Upper lobe of left lung (tissue), 6 donors: ENCODE data around the gene TENT5C. TPM values are rescaled to one million over a fixed set of nuclear protein-coding genes. Genes with fewer than 3 reads are reported as not detected.

ENCODE experiments used
- ATAC-seq, 2 donors: fragments of 200-7000 bp; cut with Tn5 transposase; one replicate each; pipeline ENCODE4 v1.9.1; 2022; ENCODE audit warnings: mild to moderate bottlenecking in 2 of 2, moderate library complexity in 2 of 2; ENCODE audit not compliant: low FRiP score in 2 of 2
- DNase-seq, 2 donors: peaks; one replicate each; pipeline ENCODE4 v3.0.0-alpha.2; 2019 to 2020
- H3K27ac ChIP-seq, 4 donors: fragments of 200-600 bp; sonication (generic); one replicate each; pipeline ENCODE4 v1.5.1; 2016 to 2019
- H3K27me3 ChIP-seq, 4 donors: fragments of 200-600 bp; sonication (generic); one replicate each; pipeline ENCODE4 v1.5.1; 2017 to 2019
- H3K36me3 ChIP-seq, 4 donors: fragments of 200-600 bp; sonication (generic); one replicate each; pipeline ENCODE4 v1.5.1; 2016 to 2019
- H3K4me1 ChIP-seq, 4 donors: fragments of 200-600 bp; sonication (generic); one replicate each; pipeline ENCODE4 v1.5.1; 2018 to 2019
- H3K4me3 ChIP-seq, 4 donors: fragments of 200-600 bp; sonication (generic); one replicate each; pipeline ENCODE4 v1.5.1; 2017 to 2019; ENCODE audit warnings: mild to moderate bottlenecking in 2 of 4, moderate library complexity in 1 of 4
- H3K9me3 ChIP-seq, 4 donors: fragments of 200-600 bp; sonication (generic); one replicate each; pipeline ENCODE4 v1.5.1; 2018 to 2019
- EP300 ChIP-seq, 4 donors: sonication (generic); formaldehyde crosslinking; IDR thresholded peaks; one replicate each; pipeline ENCODE4 v1.5.1; 2017; ENCODE audit warnings: antibody characterized with exemption in 4 of 4, control low read depth in 2 of 4
- POLR2A ChIP-seq, 4 donors: fragments of 450-650 bp; IDR thresholded peaks; one replicate each; pipeline ENCODE4 v1.5.1; 2016 to 2017; ENCODE audit warnings: antibody characterized with exemption in 4 of 4, mild to moderate bottlenecking in 2 of 4
- POLR2AphosphoS5 ChIP-seq, 2 donors: sonication (generic); formaldehyde crosslinking; IDR thresholded peaks; one replicate each; pipeline ENCODE4 v1.5.1; 2017; ENCODE audit warnings: antibody characterized with exemption in 2 of 2
- WGBS, 2 donors: methylation state at CpG; one replicate each; pipeline ENCODE4 v1.1.5; 2017 to 2018; 5-methylcytosine and 5-hydroxymethylcytosine counted together
- total RNA-seq, 6 donors: library from RNA; depleted of rRNA in 4 of 6; stranded (reverse); fragments of >200 nt in 4 of 6; gene quantifications; one replicate each; pipeline versions ENCODE4 v1.1.0 to v1.2.1, GENCODE V29; 2016 to 2021
- TF ChIP-seq, protein P1 (sequence below), 6 experiments: fragments of 450-650 bp in 4 of 6; fragments of 200-600 bp in 2 of 6; sonication (generic) in 2 of 6; IDR thresholded peaks; one replicate each; pipeline ENCODE4 v1.5.1; 2016 to 2019; ENCODE audit warnings: antibody characterized with exemption in 6 of 6
- donor health status: DM: no; HTN: no; CAD: no; lungs with moderate emphysema.
- donor health status: DM: no; HTN: yes; CAD: no; lungs with severe emphysema.

Gene TENT5C
- total RNA-seq, 6 donors from 2014 or later = 8.1 to 37.8 (median 18.4) TPM

DNA sequence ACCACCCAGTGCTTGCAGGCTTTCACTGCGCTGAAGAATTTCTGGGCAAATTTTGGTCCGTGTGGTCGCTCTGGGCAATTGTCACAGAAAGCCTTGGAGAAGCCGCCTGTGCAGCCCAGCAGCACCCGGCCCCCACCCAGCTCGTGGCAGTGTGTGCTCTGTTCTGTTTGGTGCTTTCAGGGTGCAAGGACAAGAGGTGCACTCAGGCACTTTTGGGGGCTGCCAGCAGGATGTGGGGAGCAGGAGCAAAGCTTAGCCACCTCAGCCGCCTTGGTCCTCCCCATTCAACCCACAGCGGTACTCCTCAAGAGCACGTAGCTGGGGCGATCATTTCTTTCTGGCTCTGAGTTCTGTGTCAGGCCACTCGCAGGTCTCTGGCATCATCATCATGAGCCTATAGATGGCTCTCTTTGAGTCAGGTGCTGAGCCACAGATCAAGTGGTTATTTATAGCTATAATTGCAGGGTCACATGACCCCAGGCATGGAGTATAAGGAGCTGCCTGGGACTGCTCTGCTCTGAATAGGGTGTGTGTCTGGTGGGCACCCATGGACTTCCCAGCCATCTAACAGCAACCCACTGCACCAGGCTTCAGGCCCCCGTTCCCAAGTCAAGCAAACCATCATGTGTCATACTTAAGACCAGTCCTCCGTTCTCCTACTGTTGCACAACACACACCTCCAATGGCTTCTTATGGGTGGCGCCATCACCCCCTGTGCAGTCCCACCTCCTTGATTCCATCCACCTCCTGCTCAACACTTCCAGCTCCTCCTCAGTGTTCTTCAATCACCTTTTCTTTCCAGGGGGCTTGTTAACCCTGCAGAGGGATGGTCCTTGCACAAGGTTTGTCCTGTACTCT lies 18.1 kb upstream of the TENT5C start:
- Histone ChIP-seq H3K36me3 (no peaks in the 10 kb centered on the region), H3K27ac (no peak overlapping the region), H3K4me3 (no peak overlapping the region), H3K9me3 (no peaks in the 10 kb centered on the region), H3K4me1 (peaks cover 0 to 26% (median 18%) of the 10 kb centered on the region in 4 donors), H3K27me3 (no peaks in the 10 kb centered on the region)
- TF ChIP-seq EP300 (IDR thresholded peaks at IDR 0.05) = no peak
- TF ChIP-seq POLR2A (IDR thresholded peaks at IDR 0.05) = no peak
- TF ChIP-seq POLR2AphosphoS5 (IDR thresholded peaks at IDR 0.05) = no peak
- TF ChIP-seq, protein P1, sequence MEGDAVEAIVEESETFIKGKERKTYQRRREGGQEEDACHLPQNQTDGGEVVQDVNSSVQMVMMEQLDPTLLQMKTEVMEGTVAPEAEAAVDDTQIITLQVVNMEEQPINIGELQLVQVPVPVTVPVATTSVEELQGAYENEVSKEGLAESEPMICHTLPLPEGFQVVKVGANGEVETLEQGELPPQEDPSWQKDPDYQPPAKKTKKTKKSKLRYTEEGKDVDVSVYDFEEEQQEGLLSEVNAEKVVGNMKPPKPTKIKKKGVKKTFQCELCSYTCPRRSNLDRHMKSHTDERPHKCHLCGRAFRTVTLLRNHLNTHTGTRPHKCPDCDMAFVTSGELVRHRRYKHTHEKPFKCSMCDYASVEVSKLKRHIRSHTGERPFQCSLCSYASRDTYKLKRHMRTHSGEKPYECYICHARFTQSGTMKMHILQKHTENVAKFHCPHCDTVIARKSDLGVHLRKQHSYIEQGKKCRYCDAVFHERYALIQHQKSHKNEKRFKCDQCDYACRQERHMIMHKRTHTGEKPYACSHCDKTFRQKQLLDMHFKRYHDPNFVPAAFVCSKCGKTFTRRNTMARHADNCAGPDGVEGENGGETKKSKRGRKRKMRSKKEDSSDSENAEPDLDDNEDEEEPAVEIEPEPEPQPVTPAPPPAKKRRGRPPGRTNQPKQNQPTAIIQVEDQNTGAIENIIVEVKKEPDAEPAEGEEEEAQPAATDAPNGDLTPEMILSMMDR (IDR thresholded peaks at IDR 0.05) = no peak
- ATAC-seq (no peak), DNase-seq (peak in 1 of 2 donors; percentile 53)
- 81 to 86% methylated on average over 7 to 14 of the region's 14 CpGs for WGBS, 2 donors

DNA sequence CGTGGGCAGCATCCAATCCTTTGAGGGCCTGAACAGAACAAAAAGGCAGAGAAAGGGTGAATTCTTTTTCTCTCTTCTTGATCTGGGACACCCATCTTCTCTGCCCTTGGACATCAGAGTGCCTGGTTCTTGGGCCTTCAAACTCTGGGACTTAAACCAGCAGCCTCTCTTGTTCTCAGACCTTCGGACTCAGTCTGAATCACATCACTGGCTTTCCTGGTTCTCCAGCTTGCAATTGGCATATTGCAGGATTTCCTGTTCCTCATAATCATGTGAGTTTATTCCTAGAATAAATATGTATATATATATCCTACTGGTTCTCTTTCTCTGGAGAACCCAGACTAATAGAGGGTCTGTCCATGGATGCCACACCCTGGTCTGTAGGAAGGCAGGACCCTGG lies 16.3 kb upstream of the TENT5C start:
- Histone ChIP-seq H3K4me1 (peaks cover 0 to 26% (median 18%) of the 10 kb centered on the region in 4 donors), H3K27ac (peak overlapping the region in 1 of 4 donors; percentile 17), H3K4me3 (no peak overlapping the region), H3K36me3 (no peaks in the 10 kb centered on the region), H3K27me3 (no peaks in the 10 kb centered on the region), H3K9me3 (no peaks in the 10 kb centered on the region)
- DNase-seq (no peak), ATAC-seq (no peak)
- TF ChIP-seq POLR2AphosphoS5 (IDR thresholded peaks at IDR 0.05) = no peak
- TF ChIP-seq EP300 (IDR thresholded peaks at IDR 0.05) = no peak
- TF ChIP-seq, protein P1 (IDR thresholded peaks at IDR 0.05) = no peak
- no peak for TF ChIP-seq POLR2A (IDR thresholded peaks at IDR 0.05)
- 70 to 78% methylated on average over 2 of the region's 2 CpGs for WGBS, 2 donors

DNA sequence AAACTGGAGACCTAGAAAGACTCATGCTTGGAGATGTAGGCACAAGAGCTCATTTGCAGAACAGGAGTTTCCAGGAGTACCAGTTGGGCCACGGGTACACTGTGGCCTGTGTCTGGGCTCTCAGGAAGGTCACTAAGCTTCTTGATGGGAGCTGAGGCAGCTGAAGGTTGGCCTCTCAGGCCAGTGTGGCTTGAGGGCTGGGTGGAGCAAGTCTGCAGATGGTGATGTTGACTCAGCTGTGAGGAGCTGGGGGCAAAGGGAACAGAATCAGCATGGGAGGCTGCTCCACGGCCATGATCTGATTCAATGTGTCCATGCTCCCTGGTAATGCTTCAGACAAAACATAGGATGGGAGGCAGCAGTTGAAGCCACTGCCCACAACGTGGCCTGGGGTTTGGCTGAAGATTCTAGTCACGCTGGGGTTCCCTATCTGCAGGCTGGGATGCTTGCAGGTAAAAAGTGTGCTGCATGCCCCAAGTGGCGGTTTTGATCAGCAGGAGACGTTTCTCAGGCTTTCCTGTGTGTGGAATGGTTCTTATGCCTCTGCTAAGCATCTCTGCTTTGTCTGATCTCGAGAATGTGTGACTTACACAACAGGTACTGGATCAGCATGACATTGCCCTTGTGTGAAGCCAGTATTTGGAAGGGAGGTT lies 15.4 kb upstream of the TENT5C start:
- peak overlapping the region in 2 of 4 donors; percentile 26 to 59 for H3K27ac ChIP-seq
- H3K36me3 ChIP-seq = no peaks in the 10 kb centered on the region
- H3K27me3 ChIP-seq = no peaks in the 10 kb centered on the region
- no peak for TF ChIP-seq POLR2A (IDR thresholded peaks at IDR 0.05)
- peak in 1 of 2 donors; percentile 36 for TF ChIP-seq POLR2AphosphoS5 (IDR thresholded peaks at IDR 0.05)
- TF ChIP-seq, protein P1 (IDR thresholded peaks at IDR 0.05) = no peak
- H3K4me3 ChIP-seq = no peak overlapping the region
- peaks cover 0 to 26% (median 18%) of the 10 kb centered on the region in 4 donors for H3K4me1 ChIP-seq
- peak in 1 of 2 donors; percentile 16 for ATAC-seq
- DNase-seq = peak in 1 of 2 donors; percentile 83
- H3K9me3 ChIP-seq = no peaks in the 10 kb centered on the region
- WGBS, 2 donors = 20 to 39% methylated on average over 6 to 7 of the region's 7 CpGs

DNA sequence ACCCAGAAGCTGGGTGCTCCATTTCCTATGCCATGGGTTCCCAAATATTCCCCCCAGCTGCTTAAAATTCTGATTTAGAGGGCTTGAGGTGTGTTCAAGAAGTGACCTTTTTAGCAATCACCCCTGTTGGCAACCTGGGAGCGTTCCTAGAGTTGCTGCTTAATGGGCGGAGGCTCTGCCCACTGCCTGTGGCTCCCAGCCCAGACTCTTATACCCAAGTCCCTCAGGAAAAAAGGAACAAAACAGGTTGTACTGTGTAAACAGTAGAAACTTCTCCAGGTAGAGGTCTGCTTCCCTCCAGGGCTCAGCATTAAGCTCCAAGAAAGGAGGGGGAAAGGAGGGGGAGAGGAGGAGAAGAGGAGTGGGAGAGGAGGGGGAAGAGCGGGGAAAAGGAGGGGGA lies 14.6 kb upstream of the TENT5C start:
- H3K27me3 ChIP-seq = no peaks in the 10 kb centered on the region
- H3K27ac ChIP-seq = peak overlapping the region in 2 of 4 donors; percentile 66 to 73
- DNase-seq (peak in 1 of 2 donors; percentile 86), ATAC-seq (peak; percentile 46 to 81)
- H3K9me3 ChIP-seq = no peaks in the 10 kb centered on the region
- peaks cover 0 to 26% (median 18%) of the 10 kb centered on the region in 4 donors for H3K4me1 ChIP-seq
- WGBS, 2 donors = 58 to 78% methylated on average over 3 of the region's 3 CpGs
- H3K36me3 ChIP-seq = no peaks in the 10 kb centered on the region
- H3K4me3 ChIP-seq = no peak overlapping the region
- TF ChIP-seq EP300 (IDR thresholded peaks at IDR 0.05) (peak in 1 of 4 donors; percentile 48), POLR2A (IDR thresholded peaks at IDR 0.05) (no peak), POLR2AphosphoS5 (IDR thresholded peaks at IDR 0.05) (peak in 1 of 2 donors; percentile 36)
- TF ChIP-seq, protein P1 (IDR thresholded peaks at IDR 0.05) = no peak
